Erythroblast (primary cell): ENCODE results near the gene TPRA1.

ENCODE experiments used
- GATA1 ChIP-seq: IDR thresholded peaks from 2 replicates; pipeline ENCODE4 v1.6.1; 2011; ENCODE audit warnings: low read depth, mild to moderate bottlenecking, control low read depth, low read length, moderate library complexity
- POLR2A ChIP-seq: IDR thresholded peaks from 2 replicates; pipeline ENCODE4 v1.6.1; 2011; ENCODE audit warnings: mild to moderate bottlenecking, low read length

GRCh38 chr3:127584734-127585133, 5.8 kb downstream of the TPRA1 start:
- no peak for TF ChIP-seq POLR2A
- TF ChIP-seq GATA1, result no peak
